Endodermal cell (in vitro differentiated cells): ENCODE data around the gene TRRAP. TPM values are rescaled to one million over a fixed set of nuclear protein-coding genes. Genes with fewer than 3 reads are reported as not detected.
A peak's percentile ranks its signal among the peaks of the same experiment; 100 is the strongest.

Source experiments
- DNase-seq: peaks from one replicate; pipeline ENCODE4 v3.0.0-alpha.2; 2017
- H3K27ac ChIP-seq: 2 replicates; pipeline ENCODE4 v1.5.1; 2013; ENCODE audit warnings: mild to moderate bottlenecking, low read depth, low read length, moderate library complexity
- H3K27me3 ChIP-seq: 2 replicates; pipeline ENCODE4 v1.6.1; 2013; ENCODE audit warnings: mild to moderate bottlenecking, low read length, moderate library complexity; ENCODE audit not compliant: insufficient read depth, control insufficient read depth, poor library complexity, severe bottlenecking
- H3K36me3 ChIP-seq: 2 replicates; pipeline ENCODE4 v1.7.0; 2013; ENCODE audit warnings: mild to moderate bottlenecking, low read length, moderate library complexity; ENCODE audit not compliant: control insufficient read depth, insufficient read depth
- H3K4me1 ChIP-seq: one replicate; pipeline ENCODE4 v1.7.0; 2013; ENCODE audit warnings: low read length; ENCODE audit not compliant: control insufficient read depth, insufficient read depth
- H3K4me3 ChIP-seq: 2 replicates; pipeline ENCODE4 v1.5.1; 2013; ENCODE audit warnings: mild to moderate bottlenecking, low read length, moderate library complexity
- H3K9ac ChIP-seq: 2 replicates; pipeline ENCODE4 v1.6.1; 2013; ENCODE audit warnings: mild to moderate bottlenecking, low read length, moderate library complexity; ENCODE audit not compliant: poor library complexity, severe bottlenecking; ENCODE audit errors: extremely low read depth
- H3K9me3 ChIP-seq: 2 replicates; pipeline ENCODE4 v1.6.1; 2013; ENCODE audit warnings: mild to moderate bottlenecking, low read length, moderate library complexity; ENCODE audit not compliant: control insufficient read depth
- H3K27ac Mint-ChIP-seq: 2 replicates; pipeline ENCODE4 v1.8.0; 2020; ENCODE audit warnings: mixed read lengths
- H3K27me3 Mint-ChIP-seq: 2 replicates; pipeline ENCODE4 v1.8.0; 2021; ENCODE audit warnings: mild to moderate bottlenecking, mixed read lengths; ENCODE audit not compliant: insufficient read depth
- H3K36me3 Mint-ChIP-seq: 2 replicates; pipeline ENCODE4 v1.8.0; 2020; ENCODE audit warnings: low read depth, mixed read lengths
- H3K4me1 Mint-ChIP-seq: 2 replicates; pipeline ENCODE4 v1.8.0; 2020; ENCODE audit warnings: mixed read lengths
- H3K4me3 Mint-ChIP-seq: 2 replicates; pipeline ENCODE4 v1.8.0; 2020; ENCODE audit warnings: mild to moderate bottlenecking, moderate library complexity, mixed read lengths
- H3K9me3 Mint-ChIP-seq: 2 replicates; pipeline ENCODE4 v1.8.0; 2020; ENCODE audit warnings: mild to moderate bottlenecking, mixed read lengths
- CTCF ChIP-seq: fragments of 200-600 bp; sonication (generic); conservative IDR thresholded peaks from 2 replicates; pipeline ENCODE4 v1.5.0; 2021; ENCODE audit warnings: antibody characterized with exemption, mild to moderate bottlenecking
- WGBS, 2 experiments: methylation state at CpG; one replicate each; pipeline versions ENCODE4 v1.1.5 to v1.1.7; 2013; ENCODE audit warnings: missing lambda C conversion rate in 2 of 2, mixed read lengths in 1 of 2; ENCODE audit not compliant: insufficient coverage in 1 of 2, insufficient read length in 1 of 2; 5-methylcytosine and 5-hydroxymethylcytosine counted together
- total RNA-seq, 2 donors: library from RNA; stranded (reverse); fragmentation: NEBNext Ultra II Directional in 1 of 2; extraction: Animal tissue kit (Norgen Biotek cat#: 25700) in 1 of 2; gene quantifications; 2 replicates in 1 of 2; 3 replicates in 1 of 2; pipeline ENCODE4 v1.2.1, GENCODE V29; 2021

Gene TRRAP
- total RNA-seq, 2 donors from 2014 or later = 64.3 to 68.8 TPM

GRCh38 chr7:99029466-99030435 lies 151.4 kb downstream of the TRRAP start:
- H3K27ac ChIP-seq = no peak overlapping the region
- no peak overlapping the region for H3K4me3 Mint-ChIP-seq
- WGBS, 2 experiments = 92 to 95% methylated on average over 8 to 9 of the region's 9 CpGs

GRCh38 chr7:99030457-99030856 lies 152.1 kb downstream of the TRRAP start:
- DNase-seq = no peak
- Histone ChIP-seq H3K27me3 (no peaks in the 10 kb centered on the region), H3K4me1 (no peaks in the 10 kb centered on the region), H3K9ac (no peak overlapping the region), H3K27ac (no peak overlapping the region), H3K9me3 (no peaks in the 10 kb centered on the region), H3K36me3 (peaks cover 82% of the 10 kb centered on the region), H3K4me3 (no peak overlapping the region)
- no peak for TF ChIP-seq CTCF
- Mint-ChIP-seq H3K4me1 (no peaks in the 10 kb centered on the region), H3K36me3 (peaks cover 76% of the 10 kb centered on the region), H3K4me3 (no peak overlapping the region), H3K27me3 (no peaks in the 10 kb centered on the region), H3K9me3 (no peaks in the 10 kb centered on the region), H3K27ac (no peak overlapping the region)
- whole genome bisulfite sequencing, 2 experiments = 93 to 100% methylated on average over 6 of the region's 6 CpGs

More at GRCh38 chr7:99029466-99030435, 151.4 kb downstream of the TRRAP start:
- no peak overlapping the region for H3K4me3 ChIP-seq
- H3K36me3 ChIP-seq = peaks cover 75% of the 10 kb centered on the region
- no peaks in the 10 kb centered on the region for H3K4me1 ChIP-seq
- H3K9me3 Mint-ChIP-seq = no peaks in the 10 kb centered on the region
- no peaks in the 10 kb centered on the region for H3K27me3 ChIP-seq
- H3K27ac Mint-ChIP-seq = peak overlapping the region; percentile 55
- peaks cover 70% of the 10 kb centered on the region for H3K36me3 Mint-ChIP-seq
- no peaks in the 10 kb centered on the region for H3K4me1 Mint-ChIP-seq
- no peak for TF ChIP-seq CTCF
- H3K9me3 ChIP-seq = no peaks in the 10 kb centered on the region
- H3K27me3 Mint-ChIP-seq = no peaks in the 10 kb centered on the region
- DNase-seq = no peak
- H3K9ac ChIP-seq = no peak overlapping the region

GRCh38 chr7:99030951-99031350 lies 152.6 kb downstream of the TRRAP start:
- no peak overlapping the region for H3K4me3 ChIP-seq
- no peaks in the 10 kb centered on the region for H3K9me3 ChIP-seq
- no peak for TF ChIP-seq CTCF
- Mint-ChIP-seq H3K27me3 (no peaks in the 10 kb centered on the region), H3K36me3 (peaks cover 81% of the 10 kb centered on the region), H3K9me3 (no peaks in the 10 kb centered on the region), H3K27ac (no peak overlapping the region), H3K4me3 (no peak overlapping the region), H3K4me1 (no peaks in the 10 kb centered on the region)
- no peak overlapping the region for H3K9ac ChIP-seq
- peaks cover 83% of the 10 kb centered on the region for H3K36me3 ChIP-seq
- DNase-seq = no peak
- no peaks in the 10 kb centered on the region for H3K4me1 ChIP-seq
- H3K27me3 ChIP-seq = no peaks in the 10 kb centered on the region
- no peak overlapping the region for H3K27ac ChIP-seq
- 92 to 93% methylated on average over 5 of the region's 5 CpGs for WGBS, 2 experiments
